Stimulated activated CD4-positive, alpha-beta T cell treated with anti-CD3 and anti-CD28 coated beads, Interleukin-12 subunit alpha, Interleukin-12 subunit beta, amount 100 ng/mL, for 4 hours (primary cell): ENCODE measurements around the gene SYPL1.

Experiments
- DNase-seq: peaks from one replicate; pipeline ENCODE4 v3.0.0-alpha.2; 2020

The SYPL1 gene

GRCh38 chr7:106064771-106065574 lies 47.1 kb downstream of the SYPL1 start:
- no peak for DNase-seq

- no peak for DNase-seq
Measured at GRCh38 chr7:106064316-106064715, 47.8 kb downstream of the SYPL1 start.

- DNase-seq = no peak
Measured at GRCh38 chr7:106063692-106064091, 48.4 kb downstream of the SYPL1 start.

DNA sequence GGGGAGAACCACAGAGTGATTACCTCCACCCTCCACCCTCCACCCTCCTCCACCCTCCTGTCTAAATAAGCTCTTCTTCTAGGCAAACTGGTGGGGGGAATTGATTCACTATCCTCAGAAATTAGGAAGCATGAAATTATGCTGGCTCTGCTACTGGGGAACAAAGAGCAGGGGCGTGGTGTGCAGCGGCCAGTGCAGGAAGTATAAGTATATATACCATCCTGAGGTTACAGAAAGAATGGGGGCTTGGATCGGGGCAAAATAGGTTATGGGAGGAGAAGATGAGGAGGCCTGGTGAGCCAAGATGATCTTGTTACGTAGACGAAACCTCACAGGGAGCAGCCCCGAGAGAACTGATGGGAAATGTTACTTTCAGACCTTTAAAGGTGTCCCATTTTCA lies 49.1 kb downstream of the SYPL1 start:
- DNase-seq = no peak

- DNase-seq = no peak
Measured at GRCh38 chr7:106062521-106062931, 49.6 kb downstream of the SYPL1 start.

DNA sequence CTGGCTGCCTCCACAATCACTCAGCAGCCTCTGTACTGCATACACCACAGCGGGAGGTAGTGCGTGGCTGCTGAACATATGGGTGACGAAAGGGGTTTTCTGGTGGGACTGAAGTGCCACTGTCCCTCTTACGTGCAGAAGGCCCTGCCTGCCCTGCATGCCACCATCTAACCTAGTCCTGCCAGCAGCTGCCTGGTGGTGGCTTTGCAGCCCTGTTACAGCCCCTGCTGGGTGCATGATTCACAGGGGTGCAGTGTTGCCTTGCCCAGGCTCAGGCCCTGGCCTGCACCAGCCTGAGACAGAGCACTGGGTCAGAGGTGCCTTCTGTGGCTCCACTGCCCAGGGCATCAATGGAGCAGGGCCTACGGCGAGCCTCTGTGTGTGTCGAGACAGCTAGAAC lies 50.1 kb downstream of the SYPL1 start:
- DNase-seq = no peak

- DNase-seq = no peak
Measured at GRCh38 chr7:106061301-106061979, 50.7 kb downstream of the SYPL1 start.

DNA sequence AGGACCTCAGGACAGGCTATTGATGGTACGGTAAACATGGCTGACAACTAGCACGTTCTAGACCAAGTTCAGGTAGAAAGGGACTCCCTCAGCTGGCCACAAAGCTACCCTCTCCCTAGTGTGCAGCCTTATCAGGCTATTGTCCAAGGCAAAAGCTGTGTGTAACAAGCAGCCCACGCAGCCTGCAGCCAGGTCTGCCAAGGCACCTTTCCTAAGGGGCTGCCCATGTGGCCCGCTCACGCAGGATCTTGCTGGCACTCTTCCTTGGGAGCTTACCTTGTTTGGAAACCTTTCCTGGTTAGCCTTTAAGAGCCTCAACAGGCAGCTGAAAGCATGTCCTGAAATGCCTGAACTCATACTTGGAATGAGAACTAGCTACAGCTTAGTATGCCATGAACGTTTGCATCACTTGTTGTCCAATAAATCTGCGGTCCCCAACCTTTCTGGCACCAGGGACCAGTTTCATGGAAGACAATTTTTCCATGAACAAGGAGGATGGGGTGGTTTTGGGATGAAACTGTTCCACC lies 51.7 kb downstream of the SYPL1 start:
- DNase-seq = no peak

GRCh38 chr7:106059556-106059955 lies 52.6 kb downstream of the SYPL1 start:
- no peak for DNase-seq

- no peak for DNase-seq
Measured at GRCh38 chr7:106058928-106059324, 53.2 kb downstream of the SYPL1 start.

DNA sequence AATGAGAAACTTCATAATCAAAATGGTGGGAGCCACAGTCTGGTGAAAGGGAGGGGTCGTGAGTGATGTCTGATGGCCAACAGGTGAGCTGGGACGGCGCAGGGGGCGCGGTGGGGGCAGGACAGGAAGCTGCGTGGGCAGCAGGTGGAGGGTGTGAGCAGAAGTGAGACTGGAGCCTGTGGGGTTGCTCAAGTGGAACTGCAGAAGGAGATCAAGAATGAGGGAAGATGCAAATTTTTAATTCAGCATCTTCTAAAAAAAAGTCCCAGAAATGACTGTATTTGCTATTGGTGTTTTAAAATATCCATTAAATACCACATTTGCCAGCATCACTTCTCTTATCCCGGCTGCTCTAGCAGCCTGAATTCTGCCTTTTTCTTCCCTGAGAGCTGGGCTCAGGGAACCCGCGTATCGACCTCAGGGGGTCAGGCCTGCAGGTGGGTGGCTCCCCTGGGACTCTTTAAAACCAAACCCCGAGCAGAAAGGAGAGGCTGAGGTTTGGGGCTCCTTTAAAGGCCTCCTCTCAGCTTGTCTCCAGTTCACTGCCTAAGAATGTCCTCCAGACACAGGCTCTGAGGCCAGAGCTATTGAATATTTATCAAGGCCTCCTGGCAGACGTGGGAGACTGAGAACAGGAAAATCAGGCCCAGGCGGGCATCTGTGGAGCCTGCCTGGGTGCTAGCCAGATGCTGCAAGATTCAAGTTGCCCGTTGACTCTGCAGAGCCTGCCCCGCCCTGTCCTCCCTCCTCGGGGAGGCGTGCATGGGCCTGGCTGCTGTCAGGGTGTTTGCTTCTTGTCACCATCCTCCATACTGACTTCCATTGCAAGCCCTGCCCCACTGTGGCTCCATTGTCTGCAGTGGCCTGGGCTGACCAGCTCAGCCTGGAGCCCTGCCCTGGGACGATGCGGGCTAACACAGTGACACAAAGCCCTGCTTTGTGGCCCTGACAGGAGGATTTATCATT lies 53.9 kb downstream of the SYPL1 start:
- DNase-seq = no peak

GRCh38 chr7:106057204-106057961 lies 54.7 kb downstream of the SYPL1 start:
- DNase-seq = no peak

GRCh38 chr7:106056513-106057203 lies 55.5 kb downstream of the SYPL1 start:
- peak; percentile 57 for DNase-seq

GRCh38 chr7:106054971-106055532 lies 57.1 kb downstream of the SYPL1 start:
- DNase-seq = no peak

- no peak for DNase-seq
Measured at GRCh38 chr7:106054156-106054910, 57.8 kb downstream of the SYPL1 start.

- no peak for DNase-seq
Measured at GRCh38 chr7:106053109-106053508, 59.0 kb downstream of the SYPL1 start.

- no peak for DNase-seq
Measured at GRCh38 chr7:106052681-106053080, 59.4 kb downstream of the SYPL1 start.

- no peak for DNase-seq
Measured at GRCh38 chr7:106050746-106051117, 61.4 kb downstream of the SYPL1 start.

- DNase-seq = no peak
Measured at GRCh38 chr7:106050002-106050745, 61.9 kb downstream of the SYPL1 start.
